H1 (cell line): ENCODE results near the gene HARS2. TPM values are rescaled to one million over a fixed set of nuclear protein-coding genes. Genes with fewer than 3 reads are reported as not detected.

Experiments
- CTCF ChIA-PET: fragments of 300-600 bp; sonication (Branson Sonifier 250); formaldehyde crosslinking; loops from one replicate; lab custom pipeline; 2021; ENCODE audit not compliant: partially characterized antibody; lab: Charles Lee
- POLR2A ChIA-PET: fragments of 300-600 bp; sonication (Branson Sonifier 250); formaldehyde crosslinking; loops from one replicate; lab custom pipeline; 2021; ENCODE audit warnings: inconsistent platforms; ENCODE audit not compliant: partially characterized antibody; lab: Charles Lee
- DNase-seq, 2 experiments: peaks; one replicate each; pipeline versions ENCODE4 v3.0.0 to v3.0.0-alpha.2; 2010 to 2022; ENCODE audit warnings: low spot score in 2 of 2, low read depth in 1 of 2, mixed read lengths in 1 of 2
- FAIRE-seq: peaks from 2 replicates; lab custom pipeline; 2011; peaks lifted over from hg19 to GRCh38; lab: Jason Lieb, UNC
- H2AFZ ChIP-seq: 2 replicates; pipeline ENCODE4 v1.8.1; 2012; ENCODE audit warnings: low read length, inconsistent platforms
- H2AK5ac ChIP-seq: 2 replicates; pipeline ENCODE4 v1.6.1; 2013; ENCODE audit warnings: low read depth, low read length
- H2BK120ac ChIP-seq: replicated peaks from 2 replicates; pipeline ENCODE3; 2013; ENCODE audit warnings: low read depth, low read length, inconsistent platforms
- H2BK12ac ChIP-seq: 2 replicates; pipeline ENCODE4 v1.6.1; 2013; ENCODE audit warnings: low read depth, low read length
- H2BK15ac ChIP-seq: 2 replicates; pipeline ENCODE4 v1.6.1; 2013; ENCODE audit warnings: low read length
- H2BK20ac ChIP-seq: 2 replicates; pipeline ENCODE4 v1.6.1; 2013; ENCODE audit warnings: low read length
- H2BK5ac ChIP-seq: 2 replicates; pipeline ENCODE4 v1.6.1; 2013; ENCODE audit warnings: low read depth, low read length
- H3K14ac ChIP-seq: 2 replicates; pipeline ENCODE4 v1.6.1; 2013; ENCODE audit warnings: inconsistent platforms; ENCODE audit not compliant: insufficient read length
- H3K18ac ChIP-seq: 2 replicates; pipeline ENCODE4 v1.6.1; 2013; ENCODE audit warnings: low read length; ENCODE audit errors: extremely low read depth
- H3K23ac ChIP-seq: 2 replicates; pipeline ENCODE4 v1.6.1; 2013; ENCODE audit warnings: inconsistent platforms; ENCODE audit not compliant: insufficient read length
- H3K23me2 ChIP-seq: 2 replicates; pipeline ENCODE4 v1.6.1; 2013; ENCODE audit warnings: low read depth, low read length
- H3K27ac ChIP-seq: 2 replicates; pipeline ENCODE4 v1.6.1; 2011; ENCODE audit warnings: low read depth, low read length, inconsistent platforms
- H3K27me3 ChIP-seq, 4 experiments: replicated peaks in 1 of 4; 1 replicate in 1 of 4; 2 replicates in 3 of 4; pipeline versions ENCODE4 v1.6.1 to v1.8.1; 2011 to 2013; ENCODE audit warnings: low read length in 3 of 4, mild to moderate bottlenecking in 3 of 4, inconsistent platforms in 2 of 4, mixed read lengths in 2 of 4, moderate library complexity in 1 of 4; ENCODE audit not compliant: control insufficient read depth in 3 of 4, insufficient read depth in 3 of 4; ENCODE audit errors: extremely low read depth in 1 of 4
- H3K36me3 ChIP-seq, 4 experiments: 2 replicates each; pipeline versions ENCODE4 v1.6.1 to v1.8.1; 2011 to 2013; ENCODE audit warnings: mild to moderate bottlenecking in 4 of 4, low read length in 3 of 4, moderate library complexity in 2 of 4, control low read depth in 1 of 4, inconsistent platforms in 1 of 4; ENCODE audit not compliant: insufficient read depth in 4 of 4, control insufficient read depth in 2 of 4
- H3K4ac ChIP-seq: replicated peaks from 2 replicates; pipeline ENCODE3; 2013; ENCODE audit warnings: low read length, low read depth, mixed read lengths, inconsistent platforms; ENCODE audit not compliant: insufficient read length
- H3K4me1 ChIP-seq, 4 experiments: replicated peaks in 1 of 4; 1 replicate in 1 of 4; 2 replicates in 3 of 4; pipeline versions ENCODE4 v1.6.1 to v1.8.1; 2011 to 2013; ENCODE audit warnings: low read length in 3 of 4, inconsistent platforms in 2 of 4, mixed read lengths in 1 of 4; ENCODE audit not compliant: insufficient read depth in 4 of 4, control insufficient read depth in 3 of 4
- H3K4me2 ChIP-seq, 2 experiments: 2 replicates each; pipeline versions ENCODE4 v1.6.1 to v1.8.1; 2011 to 2013; ENCODE audit warnings: low read depth in 2 of 2, low read length in 2 of 2, control low read depth in 1 of 2, inconsistent platforms in 1 of 2, mild to moderate bottlenecking in 1 of 2; ENCODE audit not compliant: insufficient read depth in 1 of 2
- H3K4me3 ChIP-seq, 4 experiments: fragments of 200-600, 300-600 bp in 1 of 4; sonication (generic), shearing (Covaris generic), sonication (Bioruptor Twin) in 1 of 4; 2 replicates each; pipeline versions ENCODE4 v1.5.1 to v1.8.1; 2011 to 2016; ENCODE audit warnings: low read length in 4 of 4, low read depth in 3 of 4, control low read depth in 2 of 4, inconsistent platforms in 2 of 4, mild to moderate bottlenecking in 2 of 4, mixed read lengths in 1 of 4, moderate library complexity in 1 of 4; ENCODE audit not compliant: insufficient read depth in 2 of 4; ENCODE audit errors: extremely low read depth in 1 of 4
- H3K56ac ChIP-seq: replicated peaks from 2 replicates; pipeline ENCODE3; 2013; ENCODE audit warnings: low read depth, mild to moderate bottlenecking, mixed read lengths, low read length, inconsistent platforms; ENCODE audit not compliant: insufficient read length
- H3K79me1 ChIP-seq: 2 replicates; pipeline ENCODE4 v1.6.1; 2013; ENCODE audit warnings: low read depth, low read length, control low read depth
- H3K79me2 ChIP-seq, 2 experiments: 2 replicates each; pipeline versions ENCODE4 v1.6.1 to v1.8.1; 2012 to 2013; ENCODE audit warnings: low read length in 2 of 2, mild to moderate bottlenecking in 2 of 2, inconsistent platforms in 1 of 2; ENCODE audit not compliant: insufficient read depth in 2 of 2, control insufficient read depth in 1 of 2
- H3K9ac ChIP-seq, 4 experiments: replicated peaks in 1 of 4; 1 replicate in 1 of 4; 2 replicates in 3 of 4; pipeline versions ENCODE4 v1.6.1 to v1.8.1; 2011 to 2013; ENCODE audit warnings: low read depth in 3 of 4, low read length in 3 of 4, control low read depth in 2 of 4, mild to moderate bottlenecking in 2 of 4, moderate library complexity in 2 of 4, inconsistent platforms in 1 of 4; ENCODE audit errors: extremely low read depth in 1 of 4
- H3K9me3 ChIP-seq, 2 experiments: 2 replicates each; pipeline versions ENCODE4 v1.6.1 to v1.8.1; 2012 to 2013; ENCODE audit warnings: mild to moderate bottlenecking in 2 of 2, moderate library complexity in 2 of 2, control low read depth in 1 of 2, inconsistent platforms in 1 of 2, low read depth in 1 of 2, low read length in 1 of 2, mixed read lengths in 1 of 2; ENCODE audit not compliant: insufficient read depth in 2 of 2
- H4K20me1 ChIP-seq, 2 experiments: replicated peaks in 1 of 2; 2 replicates each; pipeline versions ENCODE3 to v1.8.1; 2011 to 2013; ENCODE audit warnings: inconsistent platforms in 2 of 2, low read length in 2 of 2, mild to moderate bottlenecking in 1 of 2; ENCODE audit not compliant: insufficient read depth in 2 of 2, control insufficient read depth in 1 of 2
- H4K5ac ChIP-seq: 2 replicates; pipeline ENCODE4 v1.6.1; 2013; ENCODE audit warnings: low read length, low read depth, mixed read lengths, inconsistent platforms; ENCODE audit not compliant: insufficient read length
- H4K8ac ChIP-seq: 2 replicates; pipeline ENCODE4 v1.8.0; 2013; ENCODE audit warnings: mild to moderate bottlenecking, moderate library complexity, low read length, inconsistent platforms; ENCODE audit not compliant: insufficient read depth; ENCODE audit errors: extremely low read depth
- H4K91ac ChIP-seq: replicated peaks from 2 replicates; pipeline ENCODE3; 2013; ENCODE audit warnings: low read length, mixed read lengths, inconsistent platforms; ENCODE audit not compliant: insufficient read length
- BACH1 ChIP-seq: IDR thresholded peaks from 2 replicates; pipeline ENCODE4 v1.6.1; 2012; ENCODE audit warnings: low read length, improper control_type of control experiment
- BCL11A ChIP-seq, 2 experiments: IDR thresholded peaks; one replicate each; pipeline ENCODE4 v1.6.1; 2011; ENCODE audit warnings: low read depth in 2 of 2, low read length in 2 of 2, mild to moderate bottlenecking in 2 of 2
- GTF2F1 ChIP-seq: IDR thresholded peaks from 2 replicates; pipeline ENCODE4 v1.6.1; 2012; ENCODE audit warnings: low read depth, low read length, improper control_type of control experiment, borderline replicate concordance
- HDAC6 ChIP-seq: IDR thresholded peaks from one replicate; pipeline ENCODE4 v1.7.1; 2012; ENCODE audit warnings: low read depth, mild to moderate bottlenecking, inconsistent platforms, low read length, moderate library complexity
- RAD21 ChIP-seq, 2 experiments: IDR thresholded peaks in 1 of 2; conservative IDR thresholded peaks in 1 of 2; 2 replicates each; pipeline ENCODE4 v1.6.1; 2011; ENCODE audit warnings: low read depth in 2 of 2, low read length in 2 of 2, improper control_type of control experiment in 1 of 2, inconsistent platforms in 1 of 2, mild to moderate bottlenecking in 1 of 2, moderate library complexity in 1 of 2
- SIN3A ChIP-seq, 2 experiments: IDR thresholded peaks in 1 of 2; conservative IDR thresholded peaks in 1 of 2; 2 replicates each; pipeline ENCODE4 v1.6.1; 2011 to 2012; ENCODE audit warnings: low read length in 2 of 2, improper control_type of control experiment in 1 of 2, low read depth in 1 of 2, mild to moderate bottlenecking in 1 of 2
- SP2 ChIP-seq: IDR thresholded peaks from 2 replicates; pipeline ENCODE4 v1.6.1; 2012; ENCODE audit warnings: mild to moderate bottlenecking, low read length, inconsistent platforms
- SUZ12 ChIP-seq: fragments of 200-600 bp; sonication (generic); IDR thresholded peaks from 2 replicates; pipeline ENCODE4 v1.6.1; 2012; ENCODE audit warnings: mild to moderate bottlenecking, inconsistent platforms, low read length, moderate library complexity, mixed read lengths
- WGBS, 2 experiments: shearing (Covaris generic) in 1 of 2; methylation state at CpG; one replicate each; pipeline versions ENCODE4 v1.1.6 to v1.1.7; 2013 to 2015; ENCODE audit warnings: low lambda C conversion rate in 2 of 2, mixed read lengths in 2 of 2, inconsistent platforms in 1 of 2, low coverage in 1 of 2, missing lambda C conversion rate in 1 of 2; ENCODE audit not compliant: insufficient replicate concordance in 2 of 2, insufficient coverage in 1 of 2, insufficient read length in 1 of 2; ENCODE audit errors: extremely low coverage in 1 of 2, missing lambda C conversion rate in 1 of 2; 5-methylcytosine and 5-hydroxymethylcytosine counted together
- polyA plus RNA-seq, 7 experiments: library from polyadenylated mRNA; depleted of rRNA in 3 of 7; stranded (reverse) in 5 of 7; unstranded in 2 of 7; fragments of >200 nt in 5 of 7; fragments of 200-250 nt in 2 of 7; gene quantifications; 1 replicate in 5 of 7; 2 replicates in 1 of 7; 4 replicates in 1 of 7; pipeline versions ENCODE4 v1.2.1 to v1.2.3, GENCODE V29; 2011 to 2013; ENCODE audit warnings: missing spikeins in 2 of 7, mixed read lengths in 2 of 7
- total RNA-seq: library from RNA; stranded (reverse); fragmentation: NEBNext Ultra II Directional; extraction: Animal tissue kit (Norgen Biotek cat#: 25700); gene quantifications from 2 replicates; pipeline ENCODE4 v1.2.1, GENCODE V29; 2021

Gene HARS2
- total and polyA plus RNA-seq, 2 of the 8 experiments (the other 6 are each of a cell fraction or from before 2014, with no cell fraction given): 16.1 to 23.1 TPM

GRCh38 chr5:140741967-140742366, 50.7 kb downstream of the HARS2 start:
- Histone ChIP-seq H4K5ac (no peak overlapping the region), H3K18ac (no peak overlapping the region), H3K27me3 (no peaks in the 10 kb centered on the region), H4K8ac (no peak overlapping the region), H2BK20ac (no peak overlapping the region), H2BK15ac (no peak overlapping the region), H2BK120ac (no peak overlapping the region), H3K14ac (no peak overlapping the region), H3K36me3 (no peaks in the 10 kb centered on the region), H2AK5ac (no peak overlapping the region), H3K9me3 (peaks cover 16 to 31% of the 10 kb centered on the region in 2 experiments; a peak in 3 of 4 replicates), H3K23ac (no peak overlapping the region), H3K4me2 (no peak overlapping the region), H2BK12ac (no peak overlapping the region), H4K20me1 (no peaks in the 10 kb centered on the region), H3K9ac (no peak overlapping the region), H3K4me3 (no peak overlapping the region), H3K27ac (no peak overlapping the region), H3K23me2 (no peaks in the 10 kb centered on the region), H3K79me1 (no peaks in the 10 kb centered on the region), H3K56ac (no peak overlapping the region), H3K79me2 (no peaks in the 10 kb centered on the region), H4K91ac (no peak overlapping the region), H3K4me1 (no peaks in the 10 kb centered on the region), H2BK5ac (no peak overlapping the region), H3K4ac (no peak overlapping the region), H2AFZ (no peak overlapping the region)
- ChIA-PET CTCF (interaction anchor here (0.6 to 1.1 kb wide), 3 partner anchors 8 to 44 kb away, joined by 3 read pairs; partner anchors contain the start of gene PCDHA1), POLR2A (no interaction called here)
- no peak for DNase-seq
- no peak for FAIRE-seq
- 65% methylated on average over 1 of the region's 1 CpG; no CpG with 5 or more reads in 1 of the 2 experiments for WGBS, 2 experiments
- TF ChIP-seq HDAC6: no peak
- TF ChIP-seq BACH1: no peak
- no peak for TF ChIP-seq SIN3A (conservative IDR thresholded peaks at IDR 0.05 in 1 of 2, IDR thresholded peaks at IDR 0.05 in 1 of 2; ENCODE audit: low read depth in 1 of 2, low read length in 2 of 2)
- TF ChIP-seq RAD21 (IDR thresholded peaks at IDR 0.05 in 1 of 2, conservative IDR thresholded peaks at IDR 0.05 in 1 of 2; ENCODE audit: low read depth in 2 of 2, low read length in 2 of 2): no peak
- no peak for TF ChIP-seq GTF2F1
- no peak for TF ChIP-seq BCL11A (IDR thresholded peaks at IDR 0.05; ENCODE audit: low read depth in 2 of 2, low read length in 2 of 2)
- TF ChIP-seq SP2: no peak
- no peak for TF ChIP-seq SUZ12
